Activated CD4-positive, alpha-beta T cell treated with anti-CD3 and anti-CD28 coated beads, Interleukin-2, amount 50 U/mL, for 16 hours (primary cell): ENCODE data around the gene SOX11.

Source experiments
- DNase-seq: peaks from one replicate; pipeline ENCODE4 v3.0.0-alpha.2; 2020

The SOX11 gene

DNA sequence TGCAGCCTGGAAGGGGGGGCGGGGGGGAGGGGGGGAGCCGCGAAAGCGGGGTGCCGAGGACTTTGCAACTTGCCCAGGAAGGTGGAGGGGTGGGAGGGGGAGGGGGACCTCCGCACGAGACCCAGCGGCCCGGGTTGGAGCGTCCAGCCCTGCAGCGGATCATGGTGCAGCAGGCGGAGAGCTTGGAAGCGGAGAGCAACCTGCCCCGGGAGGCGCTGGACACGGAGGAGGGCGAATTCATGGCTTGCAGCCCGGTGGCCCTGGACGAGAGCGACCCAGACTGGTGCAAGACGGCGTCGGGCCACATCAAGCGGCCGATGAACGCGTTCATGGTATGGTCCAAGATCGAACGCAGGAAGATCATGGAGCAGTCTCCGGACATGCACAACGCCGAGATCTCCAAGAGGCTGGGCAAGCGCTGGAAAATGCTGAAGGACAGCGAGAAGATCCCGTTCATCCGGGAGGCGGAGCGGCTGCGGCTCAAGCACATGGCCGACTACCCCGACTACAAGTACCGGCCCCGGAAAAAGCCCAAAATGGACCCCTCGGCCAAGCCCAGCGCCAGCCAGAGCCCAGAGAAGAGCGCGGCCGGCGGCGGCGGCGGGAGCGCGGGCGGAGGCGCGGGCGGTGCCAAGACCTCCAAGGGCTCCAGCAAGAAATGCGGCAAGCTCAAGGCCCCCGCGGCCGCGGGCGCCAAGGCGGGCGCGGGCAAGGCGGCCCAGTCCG is 540 bp downstream of the SOX11 start:
- DNase-seq = no peak

DNA sequence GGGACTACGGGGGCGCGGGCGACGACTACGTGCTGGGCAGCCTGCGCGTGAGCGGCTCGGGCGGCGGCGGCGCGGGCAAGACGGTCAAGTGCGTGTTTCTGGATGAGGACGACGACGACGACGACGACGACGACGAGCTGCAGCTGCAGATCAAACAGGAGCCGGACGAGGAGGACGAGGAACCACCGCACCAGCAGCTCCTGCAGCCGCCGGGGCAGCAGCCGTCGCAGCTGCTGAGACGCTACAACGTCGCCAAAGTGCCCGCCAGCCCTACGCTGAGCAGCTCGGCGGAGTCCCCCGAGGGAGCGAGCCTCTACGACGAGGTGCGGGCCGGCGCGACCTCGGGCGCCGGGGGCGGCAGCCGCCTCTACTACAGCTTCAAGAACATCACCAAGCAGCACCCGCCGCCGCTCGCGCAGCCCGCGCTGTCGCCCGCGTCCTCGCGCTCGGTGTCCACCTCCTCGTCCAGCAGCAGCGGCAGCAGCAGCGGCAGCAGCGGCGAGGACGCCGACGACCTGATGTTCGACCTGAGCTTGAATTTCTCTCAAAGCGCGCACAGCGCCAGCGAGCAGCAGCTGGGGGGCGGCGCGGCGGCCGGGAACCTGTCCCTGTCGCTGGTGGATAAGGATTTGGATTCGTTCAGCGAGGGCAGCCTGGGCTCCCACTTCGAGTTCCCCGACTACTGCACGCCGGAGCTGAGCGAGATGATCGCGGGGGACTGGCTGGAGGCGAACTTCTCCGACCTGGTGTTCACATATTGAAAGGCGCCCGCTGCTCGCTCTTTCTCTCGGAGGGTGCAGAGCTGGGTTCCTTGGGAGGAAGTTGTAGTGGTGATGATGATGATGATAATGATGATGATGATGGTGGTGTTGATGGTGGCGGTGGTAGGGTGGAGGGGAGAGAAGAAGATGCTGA is 1.4 kb downstream of the SOX11 start:
- DNase-seq = no peak

DNA sequence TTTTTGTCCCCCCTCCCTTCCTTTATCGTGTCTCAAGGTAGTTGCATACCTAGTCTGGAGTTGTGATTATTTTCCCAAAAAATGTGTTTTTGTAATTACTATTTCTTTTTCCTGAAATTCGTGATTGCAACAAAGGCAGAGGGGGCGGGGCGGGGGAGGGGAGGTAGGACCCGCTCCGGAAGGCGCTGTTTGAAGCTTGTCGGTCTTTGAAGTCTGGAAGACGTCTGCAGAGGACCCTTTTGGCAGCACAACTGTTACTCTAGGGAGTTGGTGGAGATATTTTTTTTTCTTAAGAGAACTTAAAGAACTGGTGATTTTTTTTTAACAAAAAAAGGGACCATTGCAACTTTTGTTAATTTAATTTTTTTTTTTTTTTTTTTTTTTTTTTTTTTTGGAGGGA is 2.1 kb downstream of the SOX11 start:
- no peak for DNase-seq

DNA sequence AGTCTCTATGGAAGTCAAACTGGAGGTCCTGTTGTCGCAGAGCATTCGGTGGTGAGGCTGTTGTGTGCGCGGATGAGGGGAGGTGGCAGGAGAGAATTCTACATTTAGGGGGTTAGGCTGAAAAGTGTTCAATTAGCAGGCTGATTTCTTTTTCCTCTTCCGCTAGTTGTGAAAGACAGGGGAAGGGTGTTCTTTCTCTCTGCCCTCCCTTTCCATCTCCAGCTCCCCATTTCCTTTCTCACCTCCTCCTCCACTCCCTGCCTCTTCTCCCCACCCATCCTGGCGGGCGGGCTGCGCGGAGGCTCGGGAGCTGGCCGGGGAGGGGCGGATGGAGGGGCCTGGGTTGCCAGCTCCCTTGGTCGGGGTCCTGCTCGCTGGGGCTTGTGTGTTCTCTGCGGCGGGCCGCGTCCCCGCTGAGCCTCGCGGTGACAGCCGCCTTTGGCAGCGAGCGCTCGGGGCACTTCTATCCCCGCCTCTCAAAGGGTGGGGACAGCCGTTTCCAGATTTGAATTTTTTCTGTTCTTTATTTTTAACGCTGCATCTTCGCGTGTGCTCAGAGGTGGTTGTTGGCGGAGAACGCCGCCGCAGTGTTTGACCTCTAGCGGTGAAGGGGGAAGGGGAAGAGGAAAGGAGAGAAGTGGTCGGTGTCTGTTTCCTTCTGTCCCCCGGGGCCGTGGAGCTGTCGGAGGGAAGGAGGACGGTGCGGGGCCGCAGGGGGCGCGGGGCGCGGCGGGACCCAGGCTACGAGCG is 3.6 kb downstream of the SOX11 start:
- no peak for DNase-seq

DNA sequence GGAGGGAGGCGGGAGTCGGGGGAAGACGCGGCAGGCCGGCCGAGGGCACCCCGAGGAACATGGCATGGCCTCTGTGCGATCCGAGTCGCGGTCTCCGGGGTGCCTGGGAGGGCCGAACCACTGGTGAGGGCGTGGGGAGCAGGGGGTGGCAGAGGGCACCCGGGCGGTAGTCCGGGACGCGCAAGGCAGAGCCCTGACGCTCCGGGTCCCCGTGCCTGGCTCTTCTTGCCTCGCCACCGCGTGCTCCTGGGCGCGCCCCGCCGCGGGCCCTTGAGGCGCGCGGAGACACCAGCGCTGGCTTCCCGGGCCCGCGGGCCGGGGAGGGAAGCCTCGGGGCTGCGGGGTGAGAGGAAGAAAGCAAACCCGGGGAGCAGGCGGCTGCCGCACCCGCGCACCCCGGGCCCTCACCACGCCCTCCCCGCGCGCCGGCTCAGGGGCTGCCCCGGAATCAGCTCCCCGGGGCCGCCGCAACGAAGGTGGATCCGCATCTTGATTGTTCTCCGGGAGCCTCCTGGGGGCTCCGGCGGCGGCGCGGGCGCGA is 4.3 kb downstream of the SOX11 start:
- DNase-seq = no peak

DNA sequence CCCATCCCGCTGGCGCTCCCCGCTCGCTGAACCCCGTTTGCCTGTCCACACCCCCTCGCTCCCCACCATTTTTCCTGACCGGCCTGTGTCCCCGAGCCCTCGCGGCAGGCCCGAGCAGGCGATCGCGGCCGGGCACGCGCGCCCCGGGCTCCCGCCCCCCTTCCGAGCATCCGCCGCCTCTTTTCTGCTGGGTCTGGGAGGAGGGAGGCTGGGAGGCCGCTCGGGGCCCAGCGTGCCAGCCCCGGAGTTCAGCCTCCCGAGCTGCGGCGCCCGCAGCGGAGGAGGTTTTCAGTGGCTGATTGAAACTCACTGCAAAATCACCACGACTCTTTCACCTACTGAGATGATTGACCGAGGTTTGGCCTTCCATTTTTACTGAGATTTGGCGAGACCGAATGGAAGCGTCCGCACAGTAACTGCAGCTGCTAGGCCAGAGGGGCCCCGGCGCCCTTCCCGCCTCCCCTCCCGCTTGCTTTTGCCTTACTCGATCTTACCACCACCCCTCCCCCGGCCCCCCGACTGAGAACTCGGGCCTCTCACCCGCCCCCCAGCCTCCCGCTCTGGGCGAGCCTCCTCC is 4.8 kb downstream of the SOX11 start:
- no peak for DNase-seq

DNA sequence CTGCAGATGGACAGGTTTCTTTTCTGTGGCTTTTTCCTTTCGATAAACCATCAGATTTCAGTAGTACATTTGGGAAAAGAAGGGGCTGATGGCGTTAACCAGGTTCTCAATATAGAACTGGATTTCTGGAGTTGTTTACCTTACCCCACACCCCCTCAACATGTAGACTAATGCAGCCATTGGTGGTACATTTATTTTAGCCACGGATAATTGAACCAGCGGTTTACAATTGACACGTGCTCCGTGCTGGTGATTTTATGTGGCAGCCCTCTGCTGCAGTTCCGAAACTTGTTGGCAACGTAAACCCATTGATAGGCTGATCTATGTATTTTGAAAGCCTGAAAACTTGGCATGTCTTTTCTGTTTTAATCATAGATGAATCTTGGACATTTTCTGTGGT is 5.4 kb downstream of the SOX11 start:
- no peak for DNase-seq

DNA sequence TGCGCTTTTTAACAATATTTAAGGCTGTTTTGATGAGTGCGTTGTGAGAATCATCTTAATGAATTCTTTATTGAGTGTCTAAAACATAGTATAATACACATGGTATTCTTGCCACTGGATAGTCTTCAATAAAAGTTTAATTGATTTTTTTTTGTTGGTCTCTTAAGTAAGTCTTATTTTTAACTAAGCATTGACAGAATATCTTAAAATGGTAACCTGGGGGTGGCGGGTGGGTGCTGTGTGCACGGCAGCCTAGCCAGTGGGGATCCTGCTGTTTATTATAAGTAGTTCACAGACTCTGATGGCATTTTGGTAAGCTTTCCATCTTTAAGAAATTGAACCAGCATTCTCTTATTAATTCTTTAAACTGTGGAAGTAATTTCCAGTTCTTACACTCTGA is 6.0 kb downstream of the SOX11 start:
- DNase-seq = no peak

DNA sequence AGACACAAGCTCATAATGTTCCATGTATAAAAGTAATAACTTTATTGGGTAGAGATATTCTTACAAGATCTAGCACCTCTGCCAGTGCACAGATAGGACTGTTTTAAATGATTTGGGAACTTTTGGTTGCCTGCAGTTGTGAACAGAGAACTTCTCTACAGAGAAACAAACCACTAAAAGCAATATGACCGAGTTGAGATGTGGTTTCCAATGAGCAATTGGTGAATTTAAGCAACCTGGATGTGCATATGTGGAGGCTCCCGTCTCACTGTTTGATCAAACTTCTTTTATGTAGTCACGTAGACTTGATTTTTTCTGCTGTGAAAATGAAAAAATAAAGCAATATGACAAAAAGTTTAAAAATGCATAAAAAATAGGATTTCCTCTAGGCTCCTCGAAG is 7.8 kb downstream of the SOX11 start:
- DNase-seq = no peak

DNA sequence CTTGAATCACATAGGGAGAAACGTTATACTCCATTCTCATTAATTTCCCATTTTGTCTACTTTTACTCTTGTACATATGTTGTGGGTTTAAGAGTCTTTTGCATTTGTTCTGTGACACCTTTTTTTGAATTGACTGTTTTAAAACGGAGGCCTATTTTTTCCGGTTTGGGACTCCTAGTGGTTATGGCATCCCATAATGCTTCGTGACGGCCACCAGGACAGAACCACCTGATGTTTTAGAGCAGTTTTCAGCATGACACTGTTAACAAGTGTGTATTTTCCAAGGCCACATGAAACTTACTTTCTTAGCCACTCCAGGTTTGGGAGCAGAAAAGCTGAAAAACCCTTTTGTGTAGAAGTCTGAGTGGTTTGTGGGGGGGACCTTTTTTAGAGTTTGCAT is 8.4 kb downstream of the SOX11 start:
- DNase-seq = no peak

DNA sequence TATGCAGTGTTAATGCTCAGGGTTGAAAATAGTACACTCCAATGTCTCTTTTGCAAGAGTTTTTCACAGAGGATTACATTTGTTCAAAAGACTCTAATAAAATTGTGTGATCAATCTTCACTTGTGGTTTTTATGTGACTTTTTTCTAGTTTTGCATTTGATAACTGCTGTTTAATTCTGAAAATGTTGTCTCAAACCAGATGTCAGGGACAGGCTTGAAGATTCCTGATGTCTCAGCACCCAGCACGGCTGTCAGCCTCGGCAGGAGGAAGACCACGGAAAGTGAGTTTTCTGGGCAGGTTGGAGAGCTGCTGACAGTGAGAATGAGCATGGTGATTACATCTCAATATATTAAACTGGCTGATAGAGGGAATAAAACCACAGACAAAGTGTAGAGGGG is 9.1 kb downstream of the SOX11 start:
- DNase-seq = no peak

DNA sequence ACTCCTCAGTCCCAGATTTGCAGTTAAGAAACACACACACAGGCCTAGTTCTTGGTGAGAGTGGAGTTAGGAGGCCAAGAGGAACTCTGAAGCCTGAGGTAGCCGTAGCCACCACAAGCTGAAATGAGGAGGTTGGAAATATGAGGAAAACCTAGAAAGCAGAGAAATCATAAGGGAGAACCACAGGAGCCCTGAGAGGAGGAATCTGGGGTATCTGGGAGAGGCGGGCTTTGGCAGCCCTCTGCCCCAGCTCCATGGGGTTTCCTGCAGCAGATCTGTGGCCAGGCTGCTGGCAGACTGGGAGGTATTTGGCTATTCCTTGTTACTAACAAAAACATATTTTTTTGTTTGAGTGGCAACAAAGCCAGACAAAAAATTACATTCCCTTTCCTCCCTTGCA is 11.0 kb downstream of the SOX11 start:
- DNase-seq = no peak

DNA sequence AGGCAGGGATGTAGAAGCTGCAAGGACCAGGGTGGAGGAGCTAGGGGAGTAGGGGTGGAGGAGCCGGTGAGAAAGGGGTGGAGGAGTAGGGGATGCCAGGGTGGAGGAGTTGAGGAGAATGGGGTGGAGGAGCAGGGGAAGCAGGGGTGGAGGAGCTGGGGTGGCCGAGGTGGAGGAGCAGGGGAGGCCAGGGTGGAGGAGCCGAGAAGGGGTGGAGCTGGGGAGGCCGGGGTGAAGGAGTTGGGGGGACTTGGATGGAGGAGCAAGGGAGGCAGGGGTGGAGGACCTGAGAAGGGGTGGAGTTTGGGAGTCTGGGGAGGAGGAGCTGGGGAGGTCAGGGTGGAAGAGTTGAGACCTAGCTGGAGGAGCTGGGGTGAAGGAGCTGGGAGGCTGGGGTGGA is 13.3 kb downstream of the SOX11 start:
- no peak for DNase-seq

DNA sequence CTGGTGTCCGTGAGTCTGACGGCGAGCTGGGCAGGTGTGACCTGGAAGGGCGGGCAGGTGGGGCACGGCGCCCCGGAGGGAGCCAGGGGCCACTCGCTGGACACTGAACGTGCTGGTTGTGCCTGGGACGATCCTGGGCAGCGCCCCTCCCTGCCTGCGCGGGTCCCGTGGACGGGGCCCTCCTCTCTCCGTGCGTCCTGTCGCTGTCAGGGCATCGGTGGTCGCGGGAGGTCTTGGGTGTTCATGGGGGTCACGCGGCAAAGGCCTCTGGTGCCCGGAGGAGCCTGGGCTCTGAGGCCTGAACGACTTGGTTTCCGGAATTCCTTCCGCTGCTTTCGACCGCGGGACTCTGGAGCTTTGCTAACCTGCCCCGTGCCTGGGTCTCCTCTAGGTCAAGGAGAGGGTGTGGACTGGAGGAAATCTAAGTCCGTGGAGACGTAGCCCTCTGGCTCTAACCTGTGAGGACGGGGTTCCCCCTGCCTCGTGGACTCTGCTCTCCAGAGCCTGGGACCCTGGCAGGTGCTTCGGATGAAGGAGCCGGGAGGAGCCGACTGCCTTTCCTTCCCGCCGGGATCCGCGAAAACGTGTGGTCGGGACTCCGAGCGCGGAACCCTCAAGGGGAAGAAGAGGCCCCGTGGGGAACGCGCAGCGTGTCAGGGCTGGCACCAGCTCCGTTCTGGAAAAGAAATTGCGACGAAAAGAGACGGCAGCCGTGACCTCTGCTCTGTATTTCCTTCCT is 14.7 kb downstream of the SOX11 start:
- DNase-seq = no peak

DNA sequence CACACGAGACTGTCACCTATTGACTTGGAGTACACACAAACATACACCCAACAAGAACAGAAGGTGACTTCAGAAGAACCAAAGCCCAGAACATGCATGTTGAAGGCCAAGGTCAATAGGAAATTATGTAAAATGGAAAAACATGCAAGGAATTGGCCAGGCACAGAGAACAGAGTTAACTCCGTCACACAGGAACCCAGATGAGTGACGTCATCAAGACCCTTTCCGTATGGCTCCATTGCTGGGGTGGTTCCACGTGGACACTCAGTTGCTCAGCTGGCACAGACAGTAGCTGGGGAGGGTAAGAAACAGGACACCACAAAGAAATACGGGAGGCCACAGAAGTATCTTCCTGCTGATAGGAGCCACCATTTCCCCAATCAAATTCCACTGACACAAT is 18.4 kb downstream of the SOX11 start:
- no peak for DNase-seq

DNA sequence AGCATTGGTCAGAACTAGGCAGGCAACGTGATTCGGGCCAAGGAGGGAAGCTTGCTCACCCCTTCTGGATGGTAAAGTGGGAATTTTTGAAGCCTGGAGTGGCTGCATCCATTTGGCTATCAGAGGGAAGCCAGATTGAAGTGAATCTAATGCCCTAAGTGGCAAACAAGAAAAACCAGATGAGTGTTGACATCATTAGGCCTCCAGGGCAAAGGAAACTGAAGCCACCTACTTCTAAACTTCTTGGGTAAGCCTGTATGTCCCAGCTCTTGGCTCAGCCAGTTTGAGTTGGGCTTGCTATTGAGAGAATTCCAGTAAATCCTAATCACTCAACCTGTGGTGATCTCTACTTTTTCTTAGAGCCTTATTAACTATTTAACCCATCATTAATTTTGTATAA is 20.9 kb downstream of the SOX11 start:
- no peak for DNase-seq

DNA sequence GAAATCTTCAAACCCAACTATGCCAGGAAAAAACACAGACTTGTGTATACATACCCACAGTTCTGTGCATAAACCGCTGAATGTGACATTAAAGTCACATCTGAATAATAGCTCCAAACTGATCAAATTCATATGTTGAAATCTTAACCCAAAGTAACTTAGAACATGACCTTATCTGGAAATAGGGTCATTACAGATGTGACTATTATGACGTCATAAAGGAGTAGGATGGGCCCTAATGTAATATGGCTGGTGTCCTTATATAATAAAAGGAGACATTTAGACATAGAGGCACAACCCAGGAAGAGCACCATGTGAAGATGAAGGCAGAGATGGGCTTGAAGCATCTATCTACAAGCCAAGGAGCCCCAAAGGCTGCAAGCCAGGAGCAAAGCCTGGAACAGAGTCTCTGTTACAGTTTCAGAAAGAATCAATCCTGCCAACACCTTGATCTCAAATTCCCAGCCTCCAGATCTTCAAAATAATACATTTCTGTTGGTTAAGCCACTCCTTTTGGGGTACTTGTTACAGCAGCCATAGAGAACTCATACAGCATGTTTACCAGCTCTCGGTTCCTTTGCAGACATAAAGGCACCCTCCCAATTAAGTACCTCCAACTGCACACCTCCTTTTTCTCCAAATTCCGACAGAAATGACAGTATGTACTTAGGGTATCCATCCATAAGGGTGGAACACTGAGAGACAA is 27.6 kb downstream of the SOX11 start:
- DNase-seq = no peak

DNA sequence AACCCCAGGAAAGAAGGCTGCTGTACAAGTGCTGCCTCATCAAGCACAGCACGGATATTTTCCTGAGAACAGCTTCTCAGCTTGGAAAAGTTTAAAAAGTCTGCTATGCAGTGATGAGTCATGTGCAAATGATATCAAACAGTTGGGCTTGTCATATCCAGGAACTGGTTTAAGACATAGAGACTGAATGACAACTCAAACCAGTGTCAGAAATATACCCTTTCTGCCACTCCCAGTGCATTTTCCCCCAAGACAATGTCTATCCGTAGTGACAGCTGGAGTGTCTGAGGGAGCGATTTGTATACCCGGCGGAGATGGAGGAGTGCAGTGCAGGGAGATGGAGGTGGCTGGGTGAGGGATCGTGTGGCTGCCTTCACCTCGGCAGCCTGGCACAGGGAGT is 28.2 kb downstream of the SOX11 start:
- no peak for DNase-seq

DNA sequence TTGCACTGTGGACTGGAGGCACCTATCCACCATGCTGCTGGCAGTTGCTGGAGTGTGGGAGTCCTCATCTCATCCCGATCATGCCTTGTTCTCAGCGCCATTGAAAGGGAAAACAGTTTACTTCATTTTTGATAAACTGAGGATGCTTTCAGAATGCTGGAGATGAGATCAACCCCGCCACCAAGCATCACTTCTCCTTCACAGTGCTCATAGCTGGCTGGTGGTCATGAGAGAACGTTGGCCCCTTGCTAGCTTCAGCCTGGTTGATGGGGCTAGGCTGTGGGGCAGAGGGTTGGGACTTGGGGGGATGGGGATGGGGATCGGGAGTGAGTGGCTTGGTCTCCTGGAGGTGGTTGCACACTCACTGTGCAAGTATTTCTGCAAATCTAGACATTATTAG is 30.1 kb downstream of the SOX11 start:
- no peak for DNase-seq

DNA sequence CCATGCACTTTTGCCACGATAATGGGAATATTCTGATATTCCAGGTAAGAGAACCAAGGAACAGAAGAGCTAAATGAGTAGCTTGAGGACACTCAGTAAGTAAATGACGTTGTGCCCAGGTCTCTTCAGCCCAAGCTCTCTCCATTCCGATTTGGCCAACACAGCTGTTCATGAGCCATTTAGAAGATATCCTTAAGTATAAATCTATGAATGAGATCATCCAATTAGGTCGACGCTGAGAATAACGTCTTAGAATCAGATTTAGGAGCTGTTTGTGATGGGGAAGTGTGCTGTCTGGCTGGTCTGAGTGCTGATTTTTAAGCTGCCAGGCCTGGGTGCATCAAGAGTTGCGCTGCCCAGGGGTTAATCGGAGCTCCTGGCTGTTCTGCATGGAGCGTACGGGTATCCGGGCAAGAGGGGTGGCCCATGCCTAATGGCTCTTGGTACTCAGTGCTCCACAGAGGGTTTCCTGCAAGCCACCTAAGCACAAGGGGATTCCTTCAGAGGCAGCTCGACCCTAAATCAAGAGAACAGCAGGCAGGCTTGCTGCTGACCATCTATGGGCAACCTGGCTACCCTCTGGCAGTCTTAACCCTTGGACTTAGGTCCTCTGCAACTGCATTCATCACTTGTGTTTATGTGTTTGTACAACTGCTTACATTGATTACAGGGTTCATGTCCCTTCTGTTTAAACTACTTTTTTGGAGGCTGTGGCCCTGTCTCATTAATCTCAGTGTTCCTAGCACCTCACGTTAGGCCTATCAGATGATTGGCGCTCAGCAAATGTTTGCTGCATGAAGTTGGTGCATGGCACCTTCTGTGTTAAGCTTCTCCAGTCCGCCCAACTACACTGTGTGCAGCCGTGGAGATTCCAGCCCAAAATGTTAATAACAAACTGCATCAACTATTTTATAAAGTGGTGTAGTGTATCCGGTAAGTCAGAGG is 31.9 kb downstream of the SOX11 start:
- DNase-seq = no peak

DNA sequence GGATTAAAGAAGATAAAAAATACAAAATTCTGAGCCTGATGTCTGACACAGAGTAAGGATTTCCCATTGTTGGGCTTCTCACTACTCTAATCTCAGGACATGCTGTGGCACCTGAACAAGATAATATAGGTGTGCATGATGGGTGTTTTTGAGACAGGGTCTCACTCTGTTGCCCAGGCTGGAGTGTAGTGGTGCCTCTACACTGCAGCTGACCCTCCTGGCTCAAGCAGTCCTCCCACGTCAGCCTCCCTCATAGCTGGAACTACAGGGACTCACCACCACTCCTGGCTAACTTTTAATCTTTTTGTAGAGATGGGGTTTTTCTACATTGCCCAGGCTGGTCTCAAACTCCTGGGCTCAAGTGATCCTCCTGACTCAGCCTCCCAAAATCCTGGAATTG is 32.9 kb downstream of the SOX11 start:
- no peak for DNase-seq
